Activated T-helper 9 cell treated with anti-CD3 and anti-CD28 coated beads, Interleukin-2, amount 50 U/mL, for 16 hours (primary cell): ENCODE data around the gene COX6B1.
"Not testable (repeated sequence)": the region's sequence is repeated elsewhere in the genome, so short reads cannot be mapped to it uniquely, and the experiment has no call there.

Source experiments
- DNase-seq: peaks from one replicate; pipeline ENCODE4 v3.0.0-alpha.2; 2020; ENCODE audit warnings: low read depth

The COX6B1 gene

DNA sequence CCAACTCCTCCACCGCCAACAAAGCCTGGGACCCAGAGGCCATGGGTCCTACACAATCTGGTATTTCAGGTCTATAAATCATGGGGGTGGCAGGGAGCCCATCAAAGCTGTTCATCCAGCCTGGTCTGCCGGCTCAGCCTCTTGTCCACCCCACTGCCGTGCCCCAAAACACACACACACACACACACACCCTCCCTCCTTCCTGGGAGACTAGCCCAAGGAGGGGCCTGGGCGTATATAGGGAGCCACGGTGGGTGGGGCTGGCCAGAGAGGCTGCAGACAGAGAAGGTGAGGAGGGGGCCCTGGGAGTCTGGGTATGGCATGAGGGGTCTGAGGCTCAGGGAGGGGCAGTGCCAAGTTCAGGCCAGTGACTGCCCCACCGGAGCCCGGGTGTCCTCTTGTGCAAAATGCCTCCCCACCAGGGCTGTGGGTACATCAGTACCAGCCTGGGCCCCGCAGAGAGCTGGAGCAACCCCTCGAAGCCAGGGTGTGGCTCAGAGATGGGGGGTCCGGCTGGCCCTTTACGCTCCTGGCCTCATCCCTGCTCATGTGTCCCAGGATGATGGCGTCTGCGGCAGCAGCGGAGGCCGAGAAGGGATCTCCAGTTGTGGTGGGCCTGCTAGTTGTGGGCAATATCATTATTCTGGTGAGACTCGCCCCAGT lies 18.3 kb downstream of the COX6B1 start, which contains the start of gene UPK1A:
TSS of gene UPK1A (plus strand) at position 267 of the 663 bp plus-strand sequence. CDS start at position 563, 296 bp downstream.
- no peak for DNase-seq

- no peak for DNase-seq
Measured at GRCh38 chr19:35669566-35669965, 21.4 kb downstream of the COX6B1 start.

DNA sequence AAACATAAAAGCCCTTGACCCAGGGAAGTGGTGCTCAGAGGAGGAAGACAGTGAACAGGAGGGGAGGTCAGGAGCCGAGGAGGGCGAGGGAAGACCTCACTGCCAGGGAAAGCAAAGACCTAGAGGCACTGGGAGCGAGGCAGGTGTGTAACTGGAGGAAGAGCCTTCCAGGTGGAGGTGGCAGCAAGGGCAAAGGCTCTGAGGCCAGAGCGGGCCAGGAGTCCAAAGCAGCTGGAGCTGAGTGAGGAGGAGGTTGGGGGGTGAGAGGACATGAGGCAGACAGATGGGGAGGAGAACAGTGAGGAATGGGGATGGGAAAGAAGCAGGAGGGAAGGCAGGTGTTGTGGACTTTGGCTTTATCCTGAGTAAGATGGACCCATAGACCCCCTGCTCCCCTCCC lies 21.9 kb downstream of the COX6B1 start:
- DNase-seq, result no peak

DNA sequence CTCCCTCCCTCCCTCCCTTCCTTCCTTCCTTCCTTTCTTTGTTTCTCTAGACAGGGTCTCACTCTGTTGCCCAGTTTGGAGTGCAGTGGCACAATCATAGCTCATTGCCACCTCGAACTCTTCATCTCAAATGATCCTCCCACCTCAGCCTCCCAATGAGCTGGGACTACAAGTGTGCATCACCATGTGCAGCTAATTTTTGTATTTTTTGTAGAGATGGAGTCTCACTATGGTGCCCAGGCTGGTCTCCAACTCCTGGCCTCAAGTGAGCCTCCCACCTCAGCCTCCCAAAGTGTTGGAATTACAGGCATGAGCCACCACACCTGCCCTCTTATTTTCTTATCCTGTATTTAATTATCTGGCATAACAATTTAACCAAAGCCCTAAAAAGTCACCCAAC lies 22.6 kb downstream of the COX6B1 start:
- DNase-seq, result no peak

DNA sequence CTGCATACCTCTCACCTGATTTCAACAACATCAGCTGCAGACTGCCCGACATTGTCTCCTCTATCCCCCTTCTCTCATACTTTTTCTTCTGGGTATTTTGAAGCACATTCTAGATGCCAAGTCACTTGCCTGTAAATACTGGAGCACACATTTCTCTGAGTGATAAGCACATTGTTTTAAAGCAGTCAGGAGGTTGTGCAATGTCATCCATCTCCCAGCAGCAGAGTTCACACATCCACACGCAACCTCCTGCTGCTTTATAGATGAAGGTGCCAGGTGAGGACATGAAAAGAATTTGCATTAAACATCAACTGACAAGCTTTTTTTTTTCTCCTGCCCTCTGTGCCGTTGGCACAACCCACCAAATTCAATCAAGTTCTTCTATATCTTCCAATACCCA lies 23.7 kb downstream of the COX6B1 start:
- DNase-seq, result no peak

DNA sequence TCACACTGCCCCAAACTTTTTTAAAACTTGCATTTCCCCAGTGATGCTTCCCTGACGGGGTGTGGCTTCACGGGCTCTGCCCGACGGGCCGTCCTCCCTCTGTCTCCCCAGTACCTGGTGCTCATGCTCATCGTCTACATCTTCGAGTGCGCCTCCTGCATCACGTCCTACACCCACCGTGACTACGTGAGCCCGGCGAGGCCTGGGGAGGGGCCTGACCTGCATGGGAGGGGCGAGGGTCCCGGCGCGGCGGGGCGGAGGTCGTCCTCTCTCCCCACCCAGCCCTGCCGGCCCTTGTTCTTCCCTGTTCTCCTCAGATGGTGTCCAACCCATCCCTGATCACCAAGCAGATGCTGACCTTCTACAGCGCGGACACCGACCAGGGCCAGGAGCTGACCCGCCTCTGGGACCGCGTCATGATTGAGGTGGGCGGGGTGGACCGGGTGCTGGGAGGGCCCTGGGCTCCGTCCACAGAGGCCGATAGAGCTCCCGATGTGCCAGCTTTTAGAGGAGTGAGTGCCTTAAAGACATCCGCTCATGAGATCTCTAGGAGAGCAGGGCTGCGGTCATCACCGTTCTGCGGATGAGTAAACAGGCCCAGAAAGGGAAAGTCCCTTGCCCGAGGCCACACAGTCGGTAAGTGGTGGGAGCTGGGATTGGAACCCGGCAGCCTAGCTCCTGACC lies 25.1 kb downstream of the COX6B1 start:
- peak; percentile 26 for DNase-seq

DNA sequence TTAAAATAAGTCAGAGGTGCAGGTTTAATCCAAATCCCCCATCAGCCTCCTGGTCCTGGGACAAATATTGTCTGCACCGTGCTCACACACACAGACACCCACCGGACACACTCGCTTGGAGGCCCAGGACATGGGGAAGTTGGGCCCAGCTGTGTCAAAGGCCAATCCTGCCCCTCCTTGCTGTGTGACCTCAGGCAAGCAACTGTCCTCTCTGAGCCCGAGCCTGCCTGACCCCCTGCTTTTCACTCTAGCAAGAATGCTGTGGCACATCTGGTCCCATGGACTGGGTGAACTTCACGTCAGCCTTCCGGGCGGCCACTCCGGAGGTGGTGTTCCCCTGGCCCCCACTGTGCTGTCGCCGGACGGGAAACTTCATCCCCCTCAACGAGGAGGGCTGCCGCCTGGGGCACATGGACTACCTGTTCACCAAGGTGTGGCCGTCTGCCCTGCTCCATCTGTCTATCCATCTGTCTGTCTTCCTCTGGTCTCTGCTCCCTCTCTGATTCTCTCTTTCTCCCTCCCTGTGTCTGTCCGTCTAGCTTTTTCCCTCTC lies 27.5 kb downstream of the COX6B1 start:
- no peak for DNase-seq

DNA sequence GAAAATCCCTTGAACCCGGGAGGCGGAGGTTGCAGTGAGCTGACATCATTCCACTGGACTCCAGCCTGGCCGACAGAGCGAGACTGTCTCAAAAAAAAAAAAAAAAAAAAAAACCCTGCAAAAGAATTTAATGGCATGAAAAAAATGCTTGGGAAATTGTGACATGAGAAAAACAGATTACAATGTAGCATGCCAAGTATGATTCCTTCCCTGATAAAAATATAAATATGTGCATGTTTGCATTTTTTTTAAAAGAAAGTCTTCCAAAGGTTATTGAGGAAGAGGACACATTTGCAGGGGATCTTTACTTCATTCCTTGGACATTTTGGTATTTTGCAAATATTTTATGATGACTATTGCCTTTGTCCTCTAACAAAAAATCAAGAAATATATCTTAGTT lies 41.7 kb downstream of the COX6B1 start:
- DNase-seq, result no peak

DNA sequence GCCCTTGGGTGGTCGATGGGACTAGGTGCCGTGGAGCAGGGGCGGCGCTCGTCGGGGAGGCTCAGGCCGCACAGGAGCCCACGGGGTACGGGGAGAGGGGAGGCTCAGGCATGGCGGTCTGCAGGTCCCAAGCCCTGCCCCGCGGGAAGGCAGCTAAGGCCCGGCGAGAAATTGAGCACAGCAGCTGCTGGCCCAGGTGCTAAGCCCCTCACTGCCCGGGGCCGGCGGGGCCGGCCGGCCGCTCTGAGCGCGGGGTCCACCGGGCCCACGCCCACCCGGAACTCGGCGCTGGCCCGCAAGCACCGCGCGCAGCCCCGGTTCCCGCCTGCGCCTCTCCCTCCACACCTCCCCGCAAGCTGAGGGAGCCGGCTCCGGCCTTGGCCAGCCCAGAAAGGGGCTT lies 43.0 kb downstream of the COX6B1 start:
- DNase-seq, result not testable (repeated sequence)

GRCh38 chr19:35692010-35692409 lies 43.9 kb downstream of the COX6B1 start:
- no peak for DNase-seq

DNA sequence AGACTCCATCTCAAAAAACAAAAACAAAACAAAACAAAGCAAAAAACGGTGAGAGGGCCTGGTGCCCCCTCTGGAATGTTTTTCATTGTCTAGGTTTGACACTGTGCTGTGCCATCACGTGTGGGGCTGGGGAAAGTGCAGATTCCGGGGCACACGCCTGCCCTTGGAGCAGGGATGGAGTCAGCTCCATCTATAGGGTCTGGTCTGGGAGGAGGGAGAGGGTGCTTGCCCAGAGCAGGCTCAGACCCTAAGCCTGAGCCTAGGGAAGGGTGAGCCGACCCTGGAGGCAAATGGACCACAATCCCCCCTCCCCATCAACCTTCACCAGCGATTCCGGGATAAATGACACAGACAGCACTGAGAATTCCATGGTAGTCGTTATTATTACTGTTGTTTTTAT lies 45.3 kb downstream of the COX6B1 start:
- DNase-seq, result no peak

- DNase-seq, result peak; percentile 81
Measured at GRCh38 chr19:35693835-35694599, 45.9 kb downstream of the COX6B1 start.

GRCh38 chr19:35695895-35696422 lies 47.8 kb downstream of the COX6B1 start:
- DNase-seq, result no peak

DNA sequence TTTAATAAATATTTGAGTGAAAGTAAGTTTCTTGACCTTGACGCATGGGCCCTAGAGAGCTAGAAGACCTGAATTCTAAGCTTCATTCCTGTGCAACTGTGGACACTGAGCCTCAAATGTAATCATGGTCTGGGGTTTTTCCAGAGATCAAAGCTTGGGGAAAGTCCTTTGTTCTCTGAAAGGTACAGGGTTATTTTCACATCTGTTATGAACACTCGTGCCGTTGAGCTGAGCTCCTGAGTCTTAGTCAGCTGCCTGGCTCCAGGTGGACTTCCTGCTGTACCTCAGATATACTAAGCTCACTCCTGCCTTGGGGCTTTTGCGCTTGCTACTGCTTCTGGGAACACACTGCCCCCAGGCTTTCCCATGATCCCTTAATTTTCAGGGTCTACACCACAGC lies 48.7 kb downstream of the COX6B1 start:
- DNase-seq, result no peak

GRCh38 chr19:35702223-35703012 lies 54.3 kb downstream of the COX6B1 start:
- DNase-seq, result peak; percentile 88

DNA sequence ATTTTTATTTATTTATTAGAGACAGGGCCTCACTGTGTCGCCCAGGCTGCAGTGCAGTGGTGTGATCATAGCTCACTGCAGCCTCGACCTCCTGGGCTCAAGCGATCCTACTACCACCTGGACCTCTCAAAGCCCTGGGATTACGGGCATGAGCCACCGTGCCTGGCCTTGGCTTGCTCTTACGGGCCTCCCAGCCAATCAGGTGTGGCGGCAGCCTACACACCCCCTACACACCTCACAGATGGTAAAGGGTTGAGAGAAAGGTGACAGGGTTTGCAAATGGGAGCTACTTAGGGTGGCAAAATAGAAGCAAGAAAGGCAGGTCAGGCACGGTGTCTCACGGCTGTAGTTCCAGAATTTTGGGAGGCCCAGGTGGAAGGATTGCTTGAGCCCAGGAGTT lies 55.2 kb downstream of the COX6B1 start:
- DNase-seq, result no peak

GRCh38 chr19:35704218-35704617 lies 56.1 kb downstream of the COX6B1 start, which contains the start of gene ZBTB32:
ZBTB32 (plus strand) TSS chr19:35704558; CDS start chr19:35714627, 10,069 bp downstream.
- no peak for DNase-seq
